Left lung (tissue), 10 donors: ENCODE measurements around the gene ITM2C. TPM values are rescaled to one million over a fixed set of nuclear protein-coding genes. Genes with fewer than 3 reads are reported as not detected.

Source experiments
- ATAC-seq: fragments of 200-7000 bp; cut with Tn5 transposase; one replicate; pipeline ENCODE4 v1.9.1; 2020; ENCODE audit warnings: moderate library complexity
- DNase-seq, 4 donors: peaks; one replicate each; pipeline ENCODE4 v3.0.0-alpha.2; 2013 to 2020
- H3K27ac ChIP-seq, 2 donors: fragments of 200-600 bp; sonication (generic) in 1 of 2; one replicate each; pipeline versions ENCODE4 v1.5.0 to v1.8.0; 2020 to 2021
- H3K27me3 ChIP-seq, 2 donors: fragments of 200-600 bp; sonication (generic) in 1 of 2; one replicate each; pipeline versions ENCODE4 v1.5.0 to v1.8.0; 2020 to 2021
- H3K36me3 ChIP-seq, 2 donors: fragments of 200-600 bp; sonication (generic) in 1 of 2; one replicate each; pipeline versions ENCODE4 v1.5.0 to v1.8.0; 2020 to 2021
- H3K4me1 ChIP-seq, 2 donors: fragments of 200-600 bp; one replicate each; pipeline ENCODE4 v1.8.0; 2021
- H3K4me3 ChIP-seq, 2 donors: fragments of 200-600 bp; sonication (generic) in 1 of 2; one replicate each; pipeline versions ENCODE4 v1.5.0 to v1.8.0; 2020 to 2021; ENCODE audit warnings: mild to moderate bottlenecking in 1 of 2
- H3K9me3 ChIP-seq, 2 donors: fragments of 200-600 bp; sonication (generic) in 1 of 2; one replicate each; pipeline versions ENCODE4 v1.5.0 to v1.8.0; 2020 to 2021
- CTCF ChIP-seq, 2 donors: fragments of 200-600 bp; sonication (generic) in 1 of 2; IDR thresholded peaks; one replicate each; pipeline versions ENCODE4 v1.5.0 to v1.8.0; 2021; ENCODE audit warnings: antibody characterized with exemption in 2 of 2
- intact Hi-C, 2 donors: fragments of 100-400 bp; cut with DNase I; formaldehyde crosslinking; loops; one replicate each; pipeline versions ENCODE4 v1.11.2 to v1.14.2; 2022
- polyA plus RNA-seq, 6 donors: library from polyadenylated mRNA; unstranded; fragments of 120-200 nt; gene quantifications; one replicate each; pipeline ENCODE4 v1.2.1, GENCODE V29; 2013; ENCODE audit not compliant: insufficient read length in 6 of 6
- total RNA-seq, 2 donors: library from RNA; stranded (reverse); fragmentation: NEBNext Ultra II Directional; extraction: Animal tissue kit (Norgen Biotek cat#: 25700); gene quantifications; one replicate each; pipeline ENCODE4 v1.2.1, GENCODE V29; 2021
- donor health status: DM: no; HTN: yes; CAD: no.
- donor health status: DM: no; HTN: no; CAD: no.

The ITM2C gene
- total and polyA plus RNA-seq, 8 donors = 32.0 to 356 (median 283) TPM

GRCh38 chr2:230915319-230915718, 50.6 kb downstream of the ITM2C start:
- no peak for ATAC-seq
- peaks cover 0 to 3% of the 10 kb centered on the region in 2 donors for H3K27me3 ChIP-seq
- no peaks in the 10 kb centered on the region for H3K9me3 ChIP-seq
- no peak overlapping the region for H3K27ac ChIP-seq
- intact Hi-C loops = no loop called here
- H3K4me3 ChIP-seq = no peak overlapping the region
- TF ChIP-seq CTCF (IDR thresholded peaks at IDR 0.05) = no peak
- H3K4me1 ChIP-seq = no peaks in the 10 kb centered on the region
- H3K36me3 ChIP-seq = no peaks in the 10 kb centered on the region
- peak in 1 of 4 donors; percentile 2 for DNase-seq

GRCh38 chr2:230916218-230916617, 51.5 kb downstream of the ITM2C start:
- no peak for DNase-seq
- no peak overlapping the region for H3K4me3 ChIP-seq
- H3K36me3 ChIP-seq = no peaks in the 10 kb centered on the region
- ATAC-seq = no peak
- H3K4me1 ChIP-seq = no peaks in the 10 kb centered on the region
- peaks cover 0 to 3% of the 10 kb centered on the region in 2 donors for H3K27me3 ChIP-seq
- no peaks in the 10 kb centered on the region for H3K9me3 ChIP-seq
- TF ChIP-seq CTCF (IDR thresholded peaks at IDR 0.05) = no peak
- intact Hi-C loops = no loop called here
- no peak overlapping the region for H3K27ac ChIP-seq

GRCh38 chr2:230919240-230919639, 54.5 kb downstream of the ITM2C start:
- no peaks in the 10 kb centered on the region for H3K9me3 ChIP-seq
- H3K27ac ChIP-seq = no peak overlapping the region
- H3K4me1 ChIP-seq = no peaks in the 10 kb centered on the region
- ATAC-seq = no peak
- no peak for TF ChIP-seq CTCF (IDR thresholded peaks at IDR 0.05)
- no peaks in the 10 kb centered on the region for H3K36me3 ChIP-seq
- no peak overlapping the region for H3K4me3 ChIP-seq
- intact Hi-C loops = no loop called here
- peaks cover 2 to 3% of the 10 kb centered on the region in 2 donors for H3K27me3 ChIP-seq
- DNase-seq = no peak

GRCh38 chr2:230919681-230920080, 54.9 kb downstream of the ITM2C start:
- ATAC-seq (no peak), DNase-seq (no peak)
- no peaks in the 10 kb centered on the region for H3K36me3 ChIP-seq
- TF ChIP-seq CTCF (IDR thresholded peaks at IDR 0.05) = no peak
- H3K27ac ChIP-seq = no peak overlapping the region
- H3K27me3 ChIP-seq = peaks cover 3 to 7% of the 10 kb centered on the region in 2 donors
- no peak overlapping the region for H3K4me3 ChIP-seq
- no peaks in the 10 kb centered on the region for H3K9me3 ChIP-seq
- H3K4me1 ChIP-seq = no peaks in the 10 kb centered on the region
- intact Hi-C loops = no loop called here

GRCh38 chr2:230920167-230920566, 55.4 kb downstream of the ITM2C start:
- Histone ChIP-seq H3K27ac (no peak overlapping the region), H3K4me1 (no peaks in the 10 kb centered on the region), H3K9me3 (no peaks in the 10 kb centered on the region), H3K27me3 (peaks cover 3 to 11% of the 10 kb centered on the region in 2 donors), H3K4me3 (no peak overlapping the region), H3K36me3 (no peaks in the 10 kb centered on the region)
- ATAC-seq (no peak), DNase-seq (no peak)
- no peak for TF ChIP-seq CTCF (IDR thresholded peaks at IDR 0.05)
- intact Hi-C loops = no loop called here
